ENCODE data around the gene FXYD1.

Gene FXYD1

GRCh38 chr19:35130761-35131720 lies 7.6 kb upstream of the FXYD1 start:
- Histone ChIP-seq H3K9me2 (replicated peaks; ENCODE audit: insufficient read depth, low read length) (no peaks in the 10 kb centered on the region), H2AFZ (ENCODE audit: low read length) (no peak overlapping the region), H3K4me2 (ENCODE audit: low read depth, low read length) (no peak overlapping the region), H3K79me2 (ENCODE audit: low read length) (no peaks in the 10 kb centered on the region), H3F3A (ENCODE audit: insufficient read depth, low read length) (no peaks in the 10 kb centered on the region), H4K20me1 (ENCODE audit: insufficient read depth, low read length) (no peaks in the 10 kb centered on the region), H3K4me3 (ENCODE audit: low read length) (no peak overlapping the region), H3K36me3 (replicated peaks; ENCODE audit: insufficient read depth, low read length) (no peaks in the 10 kb centered on the region), H3K27me3 (replicated peaks; ENCODE audit: insufficient read depth, low read length) (peaks cover 61% of the 10 kb centered on the region), H3K9ac (ENCODE audit: low read length) (no peak overlapping the region), H3K9me3 (replicated peaks; ENCODE audit: insufficient read depth, low read length) (no peaks in the 10 kb centered on the region), H3K4me1 (ENCODE audit: low read length) (0 out of 2 replicates have a peak, but pooled peaks cover 8% of the 10 kb centered on the region), H3K27ac (ENCODE audit: low read length) (no peak overlapping the region)
- no peak for DNase-seq
- TF ChIP-seq EZH2 (optimal IDR thresholded peaks at IDR 0.05; ENCODE audit: low read depth, low read length) (no peak), CTCF (IDR thresholded peaks at IDR 0.05; ENCODE audit: low read length) (no peak), EZH2phosphoT487 (IDR thresholded peaks at IDR 0.05; ENCODE audit: low read length) (no peak)

GRCh38 chr19:35132254-35132653 lies 6.4 kb upstream of the FXYD1 start:
- Histone ChIP-seq H3K4me3 (ENCODE audit: low read length) (no peak overlapping the region), H3K79me2 (ENCODE audit: low read length) (no peaks in the 10 kb centered on the region), H4K20me1 (ENCODE audit: insufficient read depth, low read length) (no peaks in the 10 kb centered on the region), H3K9me3 (replicated peaks; ENCODE audit: insufficient read depth, low read length) (no peaks in the 10 kb centered on the region), H3K9ac (ENCODE audit: low read length) (no peak overlapping the region), H2AFZ (ENCODE audit: low read length) (no peak overlapping the region), H3K4me2 (ENCODE audit: low read depth, low read length) (no peak overlapping the region), H3K36me3 (replicated peaks; ENCODE audit: insufficient read depth, low read length) (no peaks in the 10 kb centered on the region), H3K27ac (ENCODE audit: low read length) (no peak overlapping the region), H3K9me2 (replicated peaks; ENCODE audit: insufficient read depth, low read length) (no peaks in the 10 kb centered on the region), H3F3A (ENCODE audit: insufficient read depth, low read length) (no peaks in the 10 kb centered on the region), H3K4me1 (ENCODE audit: low read length) (0 out of 2 replicates have a peak, but pooled peaks cover 8% of the 10 kb centered on the region), H3K27me3 (replicated peaks; ENCODE audit: insufficient read depth, low read length) (peaks cover 72% of the 10 kb centered on the region)
- TF ChIP-seq EZH2phosphoT487 (IDR thresholded peaks at IDR 0.05; ENCODE audit: low read length) (no peak), CTCF (IDR thresholded peaks at IDR 0.05; ENCODE audit: low read length) (no peak), EZH2 (optimal IDR thresholded peaks at IDR 0.05; ENCODE audit: low read depth, low read length) (no peak)
- no peak for DNase-seq

GRCh38 chr19:35133826-35134225 lies 4.8 kb upstream of the FXYD1 start:
- H3K36me3 ChIP-seq (replicated peaks; ENCODE audit: insufficient read depth, low read length), result no peaks in the 10 kb centered on the region
- no peak for DNase-seq
- H3K79me2 ChIP-seq (ENCODE audit: low read length), result no peaks in the 10 kb centered on the region
- H3K4me2 ChIP-seq (ENCODE audit: low read depth, low read length), result no peak overlapping the region
- no peaks in the 10 kb centered on the region for H3K9me3 ChIP-seq (replicated peaks; ENCODE audit: insufficient read depth, low read length)
- H2AFZ ChIP-seq (ENCODE audit: low read length), result no peak overlapping the region
- H3F3A ChIP-seq (ENCODE audit: insufficient read depth, low read length), result no peaks in the 10 kb centered on the region
- H3K9ac ChIP-seq (ENCODE audit: low read length), result no peak overlapping the region
- H3K9me2 ChIP-seq (replicated peaks; ENCODE audit: insufficient read depth, low read length), result no peaks in the 10 kb centered on the region
- peaks cover 70% of the 10 kb centered on the region for H3K27me3 ChIP-seq (replicated peaks; ENCODE audit: insufficient read depth, low read length)
- H3K4me3 ChIP-seq (ENCODE audit: low read length), result no peak overlapping the region
- H4K20me1 ChIP-seq (ENCODE audit: insufficient read depth, low read length), result no peaks in the 10 kb centered on the region
- TF ChIP-seq EZH2phosphoT487 (IDR thresholded peaks at IDR 0.05; ENCODE audit: low read length) (no peak), CTCF (IDR thresholded peaks at IDR 0.05; ENCODE audit: low read length) (no peak), EZH2 (optimal IDR thresholded peaks at IDR 0.05; ENCODE audit: low read depth, low read length) (no peak)
- H3K4me1 ChIP-seq (ENCODE audit: low read length), result 0 out of 2 replicates have a peak, but pooled peaks cover 8% of the 10 kb centered on the region
- no peak overlapping the region for H3K27ac ChIP-seq (ENCODE audit: low read length)
